Kidney (tissue), 14 donors: ENCODE results near the gene CLCA4. TPM values are rescaled to one million over a fixed set of nuclear protein-coding genes. Genes with fewer than 3 reads are reported as not detected.

Experiments
- DNase-seq, 5 donors: peaks; one replicate each; pipeline ENCODE4 v3.0.0-alpha.2; 2013 to 2020
- FAIRE-seq: peaks from 2 replicates; lab custom pipeline; 2012; peaks lifted over from hg19 to GRCh38; lab: Jason Lieb, UNC
- H3K27ac ChIP-seq, 2 donors: one replicate each; pipeline ENCODE4 v1.7.0; 2013; ENCODE audit warnings: low read depth in 2 of 2, low read length in 2 of 2, inconsistent platforms in 1 of 2
- H3K27me3 ChIP-seq: one replicate; pipeline ENCODE4 v1.7.1; 2013; ENCODE audit warnings: low read length, inconsistent platforms; ENCODE audit not compliant: control insufficient read depth, insufficient read depth
- H3K36me3 ChIP-seq, 3 donors: one replicate each; pipeline versions ENCODE4 v1.7.0 to v1.7.1; 2013; ENCODE audit warnings: low read length in 3 of 3, control low read depth in 1 of 3, inconsistent platforms in 1 of 3; ENCODE audit not compliant: insufficient read depth in 3 of 3, control insufficient read depth in 2 of 3
- H3K4me1 ChIP-seq, 3 donors: one replicate each; pipeline versions ENCODE4 v1.7.0 to v1.7.1; 2013; ENCODE audit warnings: low read length in 3 of 3, inconsistent platforms in 1 of 3, low read depth in 1 of 3; ENCODE audit not compliant: control insufficient read depth in 2 of 3, insufficient read depth in 2 of 3
- H3K4me3 ChIP-seq, 3 donors: one replicate each; pipeline versions ENCODE4 v1.7.0 to v1.8.1; 2013; ENCODE audit warnings: low read length in 3 of 3, control low read depth in 1 of 3, inconsistent platforms in 1 of 3
- H3K9ac ChIP-seq, 3 donors: one replicate each; pipeline versions ENCODE4 v1.7.0 to v1.7.1; 2013; ENCODE audit warnings: low read length in 3 of 3, control low read depth in 1 of 3, inconsistent platforms in 1 of 3
- H3K9me3 ChIP-seq, 3 donors: one replicate each; pipeline versions ENCODE4 v1.7.0 to v1.7.1; 2013; ENCODE audit warnings: low read length in 3 of 3, control low read depth in 1 of 3, inconsistent platforms in 1 of 3; ENCODE audit not compliant: control insufficient read depth in 2 of 3, insufficient read depth in 1 of 3
- intact Hi-C: fragments of 100-400 bp; cut with DNase I; formaldehyde crosslinking; loops from one replicate; pipeline ENCODE4 v1.11.1; 2022
- polyA plus RNA-seq: library from polyadenylated mRNA; stranded (reverse); fragments of 350-450 nt; fragmentation: Illumina TruSeq; extraction: RNeasy Lipid Tissue Mini Kit (QIAGEN cat#74804); gene quantifications from one replicate; pipeline ENCODE4 v1.2.3, GENCODE V29; 2014; ENCODE audit warnings: low read depth, low replicate concordance; ENCODE audit not compliant: insufficient read depth
- total RNA-seq: library from RNA; stranded (reverse); fragmentation: NEBNext Ultra II Directional; extraction: Animal tissue kit (Norgen Biotek cat#: 25700); gene quantifications from one replicate; pipeline ENCODE4 v1.2.1, GENCODE V29; 2021
- TF ChIP-seq, protein P1 (sequence below): IDR thresholded peaks from 3 replicates; pipeline ENCODE4 v1.5.1; 2012; ENCODE audit warnings: mild to moderate bottlenecking, moderate library complexity, borderline replicate concordance; ENCODE audit not compliant: insufficient read depth; ENCODE audit errors: extremely low read depth
- donor health status: control.
- donor health status: control.
- donor health status: control.
- donor health status: control.
- donor health status: control.
- donor health status: DM: yes; HTN: yes; CAD: no.
- donor health status: Normal renal cell carcinoma (clear cell type).

Gene CLCA4
- total and polyA plus RNA-seq, 2 donors from 2014 or later, result 0.13 TPM; not detected in 1

GRCh38 chr1:86505564-86505902 is 41.3 kb upstream of the CLCA4 start:
- Histone ChIP-seq H3K9me3 (no peaks in the 10 kb centered on the region), H3K27ac (no peak overlapping the region), H3K36me3 (no peaks in the 10 kb centered on the region), H3K4me1 (no peaks in the 10 kb centered on the region), H3K4me3 (no peak overlapping the region), H3K27me3 (no peaks in the 10 kb centered on the region), H3K9ac (no peak overlapping the region)
- intact Hi-C loops, result no loop called here
- DNase-seq (no peak), FAIRE-seq (no peak)
- TF ChIP-seq, protein P1, sequence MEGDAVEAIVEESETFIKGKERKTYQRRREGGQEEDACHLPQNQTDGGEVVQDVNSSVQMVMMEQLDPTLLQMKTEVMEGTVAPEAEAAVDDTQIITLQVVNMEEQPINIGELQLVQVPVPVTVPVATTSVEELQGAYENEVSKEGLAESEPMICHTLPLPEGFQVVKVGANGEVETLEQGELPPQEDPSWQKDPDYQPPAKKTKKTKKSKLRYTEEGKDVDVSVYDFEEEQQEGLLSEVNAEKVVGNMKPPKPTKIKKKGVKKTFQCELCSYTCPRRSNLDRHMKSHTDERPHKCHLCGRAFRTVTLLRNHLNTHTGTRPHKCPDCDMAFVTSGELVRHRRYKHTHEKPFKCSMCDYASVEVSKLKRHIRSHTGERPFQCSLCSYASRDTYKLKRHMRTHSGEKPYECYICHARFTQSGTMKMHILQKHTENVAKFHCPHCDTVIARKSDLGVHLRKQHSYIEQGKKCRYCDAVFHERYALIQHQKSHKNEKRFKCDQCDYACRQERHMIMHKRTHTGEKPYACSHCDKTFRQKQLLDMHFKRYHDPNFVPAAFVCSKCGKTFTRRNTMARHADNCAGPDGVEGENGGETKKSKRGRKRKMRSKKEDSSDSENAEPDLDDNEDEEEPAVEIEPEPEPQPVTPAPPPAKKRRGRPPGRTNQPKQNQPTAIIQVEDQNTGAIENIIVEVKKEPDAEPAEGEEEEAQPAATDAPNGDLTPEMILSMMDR, result no peak

DNA sequence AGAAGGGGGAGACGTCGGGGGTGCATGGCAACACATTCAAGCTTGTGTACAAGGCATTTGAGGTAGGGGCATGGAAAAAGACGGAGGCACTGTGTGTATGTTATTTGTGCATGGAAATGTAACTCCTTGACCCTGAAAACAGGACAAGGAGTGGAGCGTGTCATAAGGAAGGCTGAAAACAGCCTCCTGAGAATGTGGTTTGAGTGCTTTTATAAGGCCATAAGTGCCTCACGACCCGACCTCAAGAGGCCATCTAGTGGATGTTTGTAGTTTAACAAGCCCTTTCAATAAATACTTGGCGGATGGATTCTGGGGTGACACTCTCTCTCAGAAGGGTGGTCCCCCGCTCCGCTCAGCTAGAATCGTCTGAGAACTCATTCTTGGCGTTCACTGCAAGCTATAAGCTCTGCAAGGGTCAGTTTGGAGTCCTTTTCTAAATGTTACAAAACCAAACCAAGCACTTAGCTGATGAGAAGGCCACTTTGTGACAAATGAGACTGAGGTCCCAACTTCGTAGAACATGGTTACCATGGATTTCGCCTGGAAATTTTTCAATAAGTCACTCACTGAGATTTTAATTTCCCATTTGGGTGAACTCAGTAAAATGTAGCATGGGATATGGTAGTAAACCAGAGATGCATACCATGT is 38.8 kb upstream of the CLCA4 start:
- intact Hi-C loops, result no loop called here

GRCh38 chr1:86508583-86508969 is 38.3 kb upstream of the CLCA4 start:
- no peaks in the 10 kb centered on the region for H3K4me1 ChIP-seq
- H3K27ac ChIP-seq, result no peak overlapping the region
- FAIRE-seq (no peak), DNase-seq (no peak)
- H3K9me3 ChIP-seq, result no peaks in the 10 kb centered on the region
- H3K36me3 ChIP-seq, result no peaks in the 10 kb centered on the region
- H3K9ac ChIP-seq, result no peak overlapping the region
- TF ChIP-seq, protein P1, result no peak
- intact Hi-C loops, result no loop called here
- H3K4me3 ChIP-seq, result no peak overlapping the region
- no peaks in the 10 kb centered on the region for H3K27me3 ChIP-seq

More for the DNA sequence above, 38.8 kb upstream of the CLCA4 start:
- H3K27ac ChIP-seq, result no peak overlapping the region
- no peaks in the 10 kb centered on the region for H3K27me3 ChIP-seq
- TF ChIP-seq, protein P1, result no peak
- FAIRE-seq, result no peak
- no peaks in the 10 kb centered on the region for H3K36me3 ChIP-seq
- H3K4me3 ChIP-seq, result no peak overlapping the region
- H3K9ac ChIP-seq, result no peak overlapping the region
- no peaks in the 10 kb centered on the region for H3K4me1 ChIP-seq
- no peaks in the 10 kb centered on the region for H3K9me3 ChIP-seq
- DNase-seq, result peak in 1 of 5 donors; percentile 34

- intact Hi-C loops, result no loop called here
- FAIRE-seq, result no peak
- TF ChIP-seq, protein P1, result no peak
- no peaks in the 10 kb centered on the region for H3K36me3 ChIP-seq
- H3K27ac ChIP-seq, result no peak overlapping the region
- H3K4me1 ChIP-seq, result no peaks in the 10 kb centered on the region
- H3K27me3 ChIP-seq, result no peaks in the 10 kb centered on the region
- H3K9me3 ChIP-seq, result no peaks in the 10 kb centered on the region
- no peak overlapping the region for H3K4me3 ChIP-seq
- DNase-seq, result peak in 1 of 5 donors; percentile 18
- H3K9ac ChIP-seq, result no peak overlapping the region
These were observed 31.3 kb upstream of the CLCA4 start for GRCh38 chr1:86515597-86515996.
